Measurements from ENCODE around the gene OR5H2.

OR5H2 gene

DNA sequence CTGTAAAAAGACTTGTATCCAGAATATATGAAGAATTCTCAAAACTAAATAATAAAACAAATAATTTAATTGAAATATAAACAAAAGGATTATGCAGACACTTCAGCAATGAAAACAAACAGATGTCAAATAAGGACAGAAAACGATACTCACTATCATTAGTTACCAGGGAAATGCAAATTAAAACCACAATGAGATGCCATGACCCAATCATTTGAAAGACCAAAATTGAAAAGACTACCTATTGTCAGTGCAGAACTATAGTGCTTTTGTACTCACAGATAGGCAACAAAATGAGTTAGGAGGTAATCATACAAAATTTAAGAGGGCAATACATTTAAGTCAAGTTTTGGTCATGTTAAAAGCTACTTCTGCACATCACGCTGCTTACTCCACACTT is 39.8 kb downstream of the OR5H2 start:
- TF ChIP-seq, protein P1, sequence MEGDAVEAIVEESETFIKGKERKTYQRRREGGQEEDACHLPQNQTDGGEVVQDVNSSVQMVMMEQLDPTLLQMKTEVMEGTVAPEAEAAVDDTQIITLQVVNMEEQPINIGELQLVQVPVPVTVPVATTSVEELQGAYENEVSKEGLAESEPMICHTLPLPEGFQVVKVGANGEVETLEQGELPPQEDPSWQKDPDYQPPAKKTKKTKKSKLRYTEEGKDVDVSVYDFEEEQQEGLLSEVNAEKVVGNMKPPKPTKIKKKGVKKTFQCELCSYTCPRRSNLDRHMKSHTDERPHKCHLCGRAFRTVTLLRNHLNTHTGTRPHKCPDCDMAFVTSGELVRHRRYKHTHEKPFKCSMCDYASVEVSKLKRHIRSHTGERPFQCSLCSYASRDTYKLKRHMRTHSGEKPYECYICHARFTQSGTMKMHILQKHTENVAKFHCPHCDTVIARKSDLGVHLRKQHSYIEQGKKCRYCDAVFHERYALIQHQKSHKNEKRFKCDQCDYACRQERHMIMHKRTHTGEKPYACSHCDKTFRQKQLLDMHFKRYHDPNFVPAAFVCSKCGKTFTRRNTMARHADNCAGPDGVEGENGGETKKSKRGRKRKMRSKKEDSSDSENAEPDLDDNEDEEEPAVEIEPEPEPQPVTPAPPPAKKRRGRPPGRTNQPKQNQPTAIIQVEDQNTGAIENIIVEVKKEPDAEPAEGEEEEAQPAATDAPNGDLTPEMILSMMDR (conservative IDR thresholded peaks at IDR 0.05), result no peak
- H3K27ac ChIP-seq, result no peak overlapping the region

DNA sequence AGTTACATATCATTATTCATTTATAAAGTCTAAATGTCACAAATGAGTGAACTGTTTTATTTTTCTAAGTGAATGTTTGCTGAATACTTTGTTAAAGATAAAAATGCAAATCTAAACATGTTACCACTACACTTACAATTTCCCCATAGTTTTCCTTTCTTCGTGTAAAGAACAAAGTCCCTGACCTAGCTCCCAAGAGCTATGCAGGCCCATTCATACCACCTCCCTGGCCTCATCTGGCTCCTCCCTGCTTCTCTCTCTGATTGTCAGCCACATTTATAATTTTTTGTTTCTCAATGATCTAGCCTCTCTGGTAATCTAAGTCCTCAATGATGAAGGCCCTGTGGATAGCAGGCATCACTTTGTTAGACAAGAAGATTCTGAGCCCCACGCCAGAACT is 40.4 kb downstream of the OR5H2 start:
- TF ChIP-seq, protein P1 (conservative IDR thresholded peaks at IDR 0.05), result no peak

DNA sequence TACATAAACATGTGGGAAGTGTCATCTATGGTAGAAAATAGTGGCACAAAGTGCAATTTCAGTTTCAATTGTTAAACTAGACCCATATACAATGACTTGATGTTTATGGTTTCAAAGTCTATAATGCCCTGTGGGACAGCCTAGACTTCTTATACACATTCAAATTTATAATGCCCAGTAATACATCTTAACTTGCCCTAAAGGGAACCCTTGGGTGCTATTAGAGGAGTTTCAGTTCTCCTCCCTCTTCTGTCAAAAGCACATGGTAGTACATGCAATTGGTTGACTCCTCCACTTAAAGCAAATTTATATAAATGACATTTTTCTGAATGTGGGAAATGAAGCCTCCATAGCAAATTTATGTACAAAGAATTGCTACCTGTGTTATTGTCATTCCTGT is 41.1 kb downstream of the OR5H2 start:
- H3K27ac ChIP-seq, result no peak overlapping the region
- TF ChIP-seq, protein P1 (conservative IDR thresholded peaks at IDR 0.05), result no peak

More for the DNA sequence above, 40.4 kb downstream of the OR5H2 start:
- H3K27ac ChIP-seq, result no peak overlapping the region

DNA sequence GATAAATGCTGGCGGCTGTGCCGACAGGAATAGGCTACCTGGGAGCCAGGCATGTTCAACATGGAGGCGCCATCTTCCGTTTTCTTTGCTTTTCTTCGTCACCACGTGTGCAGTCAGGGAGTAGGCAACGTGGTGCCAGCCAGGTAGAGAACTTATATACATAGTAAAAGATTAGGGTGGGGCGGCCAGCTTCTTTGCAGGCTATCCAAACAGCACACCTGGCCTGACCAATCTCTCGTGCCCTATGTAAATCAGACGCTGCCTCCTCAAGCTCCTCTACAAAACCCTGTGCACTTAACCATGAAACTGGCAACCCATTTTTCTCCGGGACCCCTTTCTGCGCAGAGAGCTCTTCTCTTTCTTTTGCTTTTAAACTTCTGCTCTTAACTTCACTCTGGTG is 42.8 kb downstream of the OR5H2 start:
- TF ChIP-seq, protein P1 (conservative IDR thresholded peaks at IDR 0.05), result no peak
- peak overlapping the region; percentile 74 for H3K27ac ChIP-seq

DNA sequence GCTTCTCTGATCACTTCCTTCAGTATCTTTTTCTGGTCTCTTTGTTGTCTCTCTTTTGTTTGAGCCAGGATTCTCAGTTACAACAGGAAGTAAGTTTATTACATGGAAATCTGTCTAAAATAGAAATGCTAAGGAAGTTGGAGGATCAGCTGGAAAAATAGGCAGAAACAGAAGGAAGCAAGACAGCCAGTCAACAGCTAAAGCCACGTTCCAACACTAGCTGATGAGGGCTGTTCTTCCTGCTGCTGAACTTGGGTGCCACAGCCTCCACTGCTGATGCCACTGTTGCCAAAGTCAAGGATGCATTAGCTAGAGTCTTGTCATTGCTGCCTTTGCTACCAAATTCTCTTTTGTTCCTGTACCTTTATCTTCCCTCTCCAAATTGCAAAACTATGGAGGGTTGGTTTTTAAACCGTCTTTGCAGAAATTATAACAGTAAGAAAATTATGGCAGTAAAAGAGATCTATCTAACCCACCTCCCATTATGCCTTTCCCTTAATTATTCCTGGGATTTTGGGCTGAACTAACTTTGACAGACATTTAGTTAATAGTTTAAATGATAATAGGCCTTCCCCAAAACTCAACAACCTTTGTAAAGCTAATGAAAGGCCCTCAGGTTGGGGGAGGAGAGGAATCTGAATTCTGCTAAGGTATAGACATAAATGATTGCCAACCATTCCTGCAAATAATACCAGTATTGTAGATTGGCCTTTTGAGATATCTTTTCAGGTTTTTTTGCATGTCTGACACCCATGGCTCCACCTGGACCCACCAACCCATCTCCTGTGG is 44.0 kb downstream of the OR5H2 start:
- H3K27ac ChIP-seq, result peak overlapping the region; percentile 74
- TF ChIP-seq, protein P1 (conservative IDR thresholded peaks at IDR 0.05), result no peak

DNA sequence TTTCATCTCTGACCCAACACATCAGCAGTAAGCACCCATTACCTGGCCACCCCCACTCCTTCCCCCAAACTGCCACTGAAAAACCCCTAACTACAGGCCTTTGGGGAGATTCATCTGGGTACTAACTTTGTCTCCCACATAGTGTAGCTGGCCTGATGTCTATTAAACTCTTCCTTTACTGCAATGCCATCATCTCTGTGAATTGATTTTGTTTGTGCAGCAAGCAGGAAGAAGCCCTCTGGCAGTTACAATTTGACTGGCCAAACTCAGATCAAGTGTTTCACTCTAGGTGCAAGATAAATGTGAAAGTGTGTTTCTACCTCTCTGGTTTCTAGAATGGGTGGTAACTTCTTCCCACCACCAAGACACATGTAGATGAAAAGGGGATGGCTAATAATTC is 44.6 kb downstream of the OR5H2 start:
- TF ChIP-seq, protein P1 (conservative IDR thresholded peaks at IDR 0.05), result no peak
- H3K27ac ChIP-seq, result no peak overlapping the region

DNA sequence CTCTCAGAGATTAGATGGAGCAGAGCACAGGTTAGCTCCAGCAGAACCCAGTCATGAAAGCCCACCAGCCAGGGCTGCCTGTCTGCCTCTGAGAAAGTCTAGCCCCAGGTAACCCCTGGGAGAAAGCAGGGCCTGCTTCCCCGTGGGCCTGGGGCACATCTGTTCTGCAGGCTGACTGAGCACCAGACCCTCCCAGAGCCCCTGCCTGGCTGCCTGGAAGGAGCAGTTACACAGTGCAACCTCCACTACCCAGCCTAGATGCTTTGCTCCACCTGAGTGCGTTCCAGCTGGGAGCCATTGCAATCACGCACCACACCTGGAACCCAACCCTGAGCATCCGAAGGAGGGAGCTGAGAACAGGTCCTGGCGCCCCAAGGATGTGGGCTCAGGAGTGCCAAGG is 46.6 kb downstream of the OR5H2 start:
- TF ChIP-seq, protein P1 (conservative IDR thresholded peaks at IDR 0.05), result no peak
- H3K27ac ChIP-seq, result no peak overlapping the region; the same call in 1 of the 2 replicates
